ENCODE results near the gene MTERF1. TPM values are rescaled to one million over a fixed set of nuclear protein-coding genes. Genes with fewer than 3 reads are reported as not detected.

MTERF1 gene
- total and polyA plus RNA-seq, 9 of the 15 experiments (the other 6 are each of a cell fraction or from before 2014, with no cell fraction given) = 15.7 to 49.2 (median 29.1) TPM

DNA sequence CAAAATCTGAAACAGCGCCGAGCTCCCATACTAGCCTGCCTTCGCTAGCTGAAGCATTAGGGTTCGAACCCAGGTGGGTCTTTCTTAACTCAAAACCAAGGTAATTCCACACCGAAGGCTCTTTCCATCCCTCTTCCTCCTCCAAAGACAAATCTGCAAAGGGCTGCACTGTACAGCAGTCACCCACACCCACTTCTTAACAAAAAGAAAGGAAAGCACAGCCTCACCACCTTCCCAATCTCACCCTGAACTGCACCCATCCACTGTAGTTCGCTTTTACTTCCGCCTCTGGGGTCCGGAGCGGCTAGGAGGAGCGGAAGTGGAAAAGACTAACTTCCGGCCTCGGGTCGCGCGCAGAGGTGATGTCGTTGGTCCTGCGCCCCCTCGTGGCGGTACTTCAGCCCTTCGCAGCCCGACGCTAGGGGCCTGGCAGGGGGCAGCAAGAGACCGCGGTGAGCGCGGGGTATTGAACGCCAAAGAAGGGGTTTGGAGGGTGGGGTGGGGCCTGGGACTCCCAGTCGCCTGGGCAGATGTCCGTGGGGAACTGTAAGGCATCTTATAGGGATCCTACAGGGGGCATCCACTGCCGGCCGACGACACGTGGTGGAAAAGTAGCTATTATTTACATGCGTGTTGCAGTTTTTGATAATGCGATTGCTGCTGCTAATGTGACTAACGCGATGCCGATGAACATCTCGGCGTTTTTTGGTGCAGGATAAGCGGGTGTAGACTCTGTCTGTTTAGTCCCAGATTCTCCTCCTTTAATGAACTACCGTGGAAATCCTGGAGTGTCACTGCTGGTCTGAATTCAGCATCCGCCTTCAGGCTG is at the start of gene MTERF1 (continued):
- TF ChIP-seq FIP1L1 (IDR thresholded peaks at IDR 0.05; ENCODE audit: low read depth, low read length, poor library complexity, severe bottlenecking) = no peak
- TF ChIP-seq, protein P1, sequence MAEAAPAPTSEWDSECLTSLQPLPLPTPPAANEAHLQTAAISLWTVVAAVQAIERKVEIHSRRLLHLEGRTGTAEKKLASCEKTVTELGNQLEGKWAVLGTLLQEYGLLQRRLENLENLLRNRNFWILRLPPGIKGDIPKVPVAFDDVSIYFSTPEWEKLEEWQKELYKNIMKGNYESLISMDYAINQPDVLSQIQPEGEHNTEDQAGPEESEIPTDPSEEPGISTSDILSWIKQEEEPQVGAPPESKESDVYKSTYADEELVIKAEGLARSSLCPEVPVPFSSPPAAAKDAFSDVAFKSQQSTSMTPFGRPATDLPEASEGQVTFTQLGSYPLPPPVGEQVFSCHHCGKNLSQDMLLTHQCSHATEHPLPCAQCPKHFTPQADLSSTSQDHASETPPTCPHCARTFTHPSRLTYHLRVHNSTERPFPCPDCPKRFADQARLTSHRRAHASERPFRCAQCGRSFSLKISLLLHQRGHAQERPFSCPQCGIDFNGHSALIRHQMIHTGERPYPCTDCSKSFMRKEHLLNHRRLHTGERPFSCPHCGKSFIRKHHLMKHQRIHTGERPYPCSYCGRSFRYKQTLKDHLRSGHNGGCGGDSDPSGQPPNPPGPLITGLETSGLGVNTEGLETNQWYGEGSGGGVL (CRISPR knock-in tag; IDR thresholded peaks at IDR 0.05) = no peak
- TF ChIP-seq ASH1L (IDR thresholded peaks at IDR 0.05; ENCODE audit: borderline replicate concordance, low read depth, partially characterized antibody) = peak; percentile 70
- TF ChIP-seq HOXB6 (CRISPR knock-in tag; IDR thresholded peaks at IDR 0.05; ENCODE audit: borderline replicate concordance) = no peak
- TF ChIP-seq, protein P2, sequence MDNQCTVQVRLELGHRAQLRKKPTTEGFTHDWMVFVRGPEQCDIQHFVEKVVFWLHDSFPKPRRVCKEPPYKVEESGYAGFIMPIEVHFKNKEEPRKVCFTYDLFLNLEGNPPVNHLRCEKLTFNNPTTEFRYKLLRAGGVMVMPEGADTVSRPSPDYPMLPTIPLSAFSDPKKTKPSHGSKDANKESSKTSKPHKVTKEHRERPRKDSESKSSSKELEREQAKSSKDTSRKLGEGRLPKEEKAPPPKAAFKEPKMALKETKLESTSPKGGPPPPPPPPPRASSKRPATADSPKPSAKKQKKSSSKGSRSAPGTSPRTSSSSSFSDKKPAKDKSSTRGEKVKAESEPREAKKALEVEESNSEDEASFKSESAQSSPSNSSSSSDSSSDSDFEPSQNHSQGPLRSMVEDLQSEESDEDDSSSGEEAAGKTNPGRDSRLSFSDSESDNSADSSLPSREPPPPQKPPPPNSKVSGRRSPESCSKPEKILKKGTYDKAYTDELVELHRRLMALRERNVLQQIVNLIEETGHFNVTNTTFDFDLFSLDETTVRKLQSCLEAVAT (IDR thresholded peaks at IDR 0.05) = peak in 1 of 2 experiments; percentile 91; a peak in 3 of 4 replicates
- peak; percentile 95 for TF ChIP-seq GABPB1 (CRISPR knock-in tag; IDR thresholded peaks at IDR 0.05)
- TF ChIP-seq KDM5B (IDR thresholded peaks at IDR 0.05; ENCODE audit: insufficient replicate concordance, low read depth, low read length) = peak; percentile 86
- TF ChIP-seq, protein P3, sequence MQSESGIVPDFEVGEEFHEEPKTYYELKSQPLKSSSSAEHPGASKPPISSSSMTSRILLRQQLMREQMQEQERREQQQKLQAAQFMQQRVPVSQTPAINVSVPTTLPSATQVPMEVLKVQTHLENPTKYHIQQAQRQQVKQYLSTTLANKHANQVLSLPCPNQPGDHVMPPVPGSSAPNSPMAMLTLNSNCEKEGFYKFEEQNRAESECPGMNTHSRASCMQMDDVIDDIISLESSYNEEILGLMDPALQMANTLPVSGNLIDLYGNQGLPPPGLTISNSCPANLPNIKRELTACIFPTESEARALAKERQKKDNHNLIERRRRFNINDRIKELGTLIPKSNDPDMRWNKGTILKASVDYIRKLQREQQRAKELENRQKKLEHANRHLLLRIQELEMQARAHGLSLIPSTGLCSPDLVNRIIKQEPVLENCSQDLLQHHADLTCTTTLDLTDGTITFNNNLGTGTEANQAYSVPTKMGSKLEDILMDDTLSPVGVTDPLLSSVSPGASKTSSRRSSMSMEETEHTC (IDR thresholded peaks at IDR 0.05) = no peak; the same call in 1 of the 2 replicates
- TF ChIP-seq POLR2AphosphoS5 (IDR thresholded peaks at IDR 0.05; ENCODE audit: control insufficient read depth, insufficient read depth, low read depth, low read length) = peak; percentile 97
- TF ChIP-seq KLF13 (tag; IDR thresholded peaks at IDR 0.05; ENCODE audit: borderline replicate concordance, low read depth) = no peak
- TF ChIP-seq FUS (optimal IDR thresholded peaks at IDR 0.05; ENCODE audit: low read depth, low read length) = no peak
- TF ChIP-seq KAT2B (IDR thresholded peaks at IDR 0.05; ENCODE audit: low read depth, low read length) = peak; percentile 74
- TF ChIP-seq, protein P4, sequence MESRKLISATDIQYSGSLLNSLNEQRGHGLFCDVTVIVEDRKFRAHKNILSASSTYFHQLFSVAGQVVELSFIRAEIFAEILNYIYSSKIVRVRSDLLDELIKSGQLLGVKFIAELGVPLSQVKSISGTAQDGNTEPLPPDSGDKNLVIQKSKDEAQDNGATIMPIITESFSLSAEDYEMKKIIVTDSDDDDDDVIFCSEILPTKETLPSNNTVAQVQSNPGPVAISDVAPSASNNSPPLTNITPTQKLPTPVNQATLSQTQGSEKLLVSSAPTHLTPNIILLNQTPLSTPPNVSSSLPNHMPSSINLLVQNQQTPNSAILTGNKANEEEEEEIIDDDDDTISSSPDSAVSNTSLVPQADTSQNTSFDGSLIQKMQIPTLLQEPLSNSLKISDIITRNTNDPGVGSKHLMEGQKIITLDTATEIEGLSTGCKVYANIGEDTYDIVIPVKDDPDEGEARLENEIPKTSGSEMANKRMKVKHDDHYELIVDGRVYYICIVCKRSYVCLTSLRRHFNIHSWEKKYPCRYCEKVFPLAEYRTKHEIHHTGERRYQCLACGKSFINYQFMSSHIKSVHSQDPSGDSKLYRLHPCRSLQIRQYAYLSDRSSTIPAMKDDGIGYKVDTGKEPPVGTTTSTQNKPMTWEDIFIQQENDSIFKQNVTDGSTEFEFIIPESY (CRISPR knock-in tag; IDR thresholded peaks at IDR 0.05) = peak; percentile 93
- TF ChIP-seq, protein P5, sequence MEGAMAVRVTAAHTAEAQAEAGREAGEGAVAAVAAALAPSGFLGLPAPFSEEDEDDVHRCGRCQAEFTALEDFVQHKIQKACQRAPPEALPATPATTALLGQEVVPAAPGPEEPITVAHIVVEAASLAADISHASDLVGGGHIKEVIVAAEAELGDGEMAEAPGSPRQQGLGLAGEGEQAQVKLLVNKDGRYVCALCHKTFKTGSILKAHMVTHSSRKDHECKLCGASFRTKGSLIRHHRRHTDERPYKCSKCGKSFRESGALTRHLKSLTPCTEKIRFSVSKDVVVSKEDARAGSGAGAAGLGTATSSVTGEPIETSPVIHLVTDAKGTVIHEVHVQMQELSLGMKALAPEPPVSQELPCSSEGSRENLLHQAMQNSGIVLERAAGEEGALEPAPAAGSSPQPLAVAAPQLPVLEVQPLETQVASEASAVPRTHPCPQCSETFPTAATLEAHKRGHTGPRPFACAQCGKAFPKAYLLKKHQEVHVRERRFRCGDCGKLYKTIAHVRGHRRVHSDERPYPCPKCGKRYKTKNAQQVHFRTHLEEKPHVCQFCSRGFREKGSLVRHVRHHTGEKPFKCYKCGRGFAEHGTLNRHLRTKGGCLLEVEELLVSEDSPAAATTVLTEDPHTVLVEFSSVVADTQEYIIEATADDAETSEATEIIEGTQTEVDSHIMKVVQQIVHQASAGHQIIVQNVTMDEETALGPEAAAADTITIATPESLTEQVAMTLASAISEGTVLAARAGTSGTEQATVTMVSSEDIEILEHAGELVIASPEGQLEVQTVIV (CRISPR knock-in tag; IDR thresholded peaks at IDR 0.05; ENCODE audit: borderline replicate concordance) = no peak

Measured in K562 (cell line).